Type B pancreatic cell (in vitro differentiated cells): ENCODE measurements around the gene HEPACAM. TPM values are rescaled to one million over a fixed set of nuclear protein-coding genes. Genes with fewer than 3 reads are reported as not detected.

Experiments used
- DNase-seq: peaks from one replicate; pipeline ENCODE4 v3.0.0; 2021; ENCODE audit warnings: mixed read lengths; ENCODE audit not compliant: unreplicated experiment; ENCODE audit errors: extremely low spot score
- H3K27ac Mint-ChIP-seq: 2 replicates; pipeline ENCODE4 v1.8.0; 2021; ENCODE audit warnings: mild to moderate bottlenecking, mixed read lengths
- H3K27me3 Mint-ChIP-seq: 2 replicates; pipeline ENCODE4 v1.8.0; 2021; ENCODE audit warnings: mixed read lengths
- H3K36me3 Mint-ChIP-seq: 2 replicates; pipeline ENCODE4 v1.8.0; 2021; ENCODE audit warnings: mixed read lengths
- H3K4me1 Mint-ChIP-seq: one replicate; pipeline ENCODE4 v1.8.0; 2021; ENCODE audit warnings: mixed read lengths; ENCODE audit not compliant: unreplicated experiment
- H3K4me3 Mint-ChIP-seq: 2 replicates; pipeline ENCODE4 v1.8.0; 2021; ENCODE audit warnings: mild to moderate bottlenecking, mixed read lengths
- H3K9me3 Mint-ChIP-seq: 2 replicates; pipeline ENCODE4 v1.8.0; 2021; ENCODE audit warnings: mixed read lengths
- CTCF ChIP-seq: fragments of 200-600 bp; sonication (generic); conservative IDR thresholded peaks from 2 replicates; pipeline ENCODE4 v1.5.0; 2021; ENCODE audit warnings: antibody characterized with exemption, mild to moderate bottlenecking
- total RNA-seq: library from RNA; stranded (reverse); gene quantifications from 2 replicates; pipeline ENCODE4 v1.2.1, GENCODE V29; 2021; ENCODE audit warnings: low replicate concordance

Gene HEPACAM
- total RNA-seq, 1 donor from 2014 or later: 0.43 TPM

- DNase-seq: no peak
- H3K27me3 Mint-ChIP-seq: peaks cover 48% of the 10 kb centered on the region
- H3K9me3 Mint-ChIP-seq: peaks cover 6% of the 10 kb centered on the region
- no peak for TF ChIP-seq CTCF
- no peaks in the 10 kb centered on the region for H3K36me3 Mint-ChIP-seq
- no peak overlapping the region for H3K27ac Mint-ChIP-seq
- H3K4me1 Mint-ChIP-seq: no peaks in the 10 kb centered on the region
- H3K4me3 Mint-ChIP-seq: no peak overlapping the region
These were observed 19.5 kb downstream of the HEPACAM start for GRCh38 chr11:124916370-124916710.

GRCh38 chr11:124915541-124916369, 20.1 kb downstream of the HEPACAM start:
- no peaks in the 10 kb centered on the region for H3K36me3 Mint-ChIP-seq
- H3K4me3 Mint-ChIP-seq: no peak overlapping the region
- H3K27ac Mint-ChIP-seq: no peak overlapping the region
- no peak for TF ChIP-seq CTCF
- DNase-seq: no peak
- no peaks in the 10 kb centered on the region for H3K4me1 Mint-ChIP-seq
- H3K27me3 Mint-ChIP-seq: peaks cover 46% of the 10 kb centered on the region
- H3K9me3 Mint-ChIP-seq: peaks cover 6% of the 10 kb centered on the region

- H3K4me1 Mint-ChIP-seq: peaks cover 8% of the 10 kb centered on the region
- no peak for DNase-seq
- no peak overlapping the region for H3K4me3 Mint-ChIP-seq
- peaks cover 63% of the 10 kb centered on the region for H3K27me3 Mint-ChIP-seq
- no peaks in the 10 kb centered on the region for H3K36me3 Mint-ChIP-seq
- H3K9me3 Mint-ChIP-seq: no peaks in the 10 kb centered on the region
- no peak for TF ChIP-seq CTCF
- no peak overlapping the region for H3K27ac Mint-ChIP-seq
These were observed 33.2 kb downstream of the HEPACAM start for GRCh38 chr11:124902616-124903015.

GRCh38 chr11:124900464-124900863, 35.4 kb downstream of the HEPACAM start:
- no peaks in the 10 kb centered on the region for H3K9me3 Mint-ChIP-seq
- peaks cover 13% of the 10 kb centered on the region for H3K4me1 Mint-ChIP-seq
- no peak for TF ChIP-seq CTCF
- H3K27me3 Mint-ChIP-seq: peaks cover 59% of the 10 kb centered on the region
- no peak overlapping the region for H3K4me3 Mint-ChIP-seq
- peak; percentile 44 for DNase-seq
- H3K27ac Mint-ChIP-seq: no peak overlapping the region
- no peaks in the 10 kb centered on the region for H3K36me3 Mint-ChIP-seq

GRCh38 chr11:124899383-124900145, 36.3 kb downstream of the HEPACAM start:
- Mint-ChIP-seq H3K36me3 (no peaks in the 10 kb centered on the region), H3K27ac (no peak overlapping the region), H3K4me3 (no peak overlapping the region), H3K9me3 (no peaks in the 10 kb centered on the region), H3K27me3 (peaks cover 58% of the 10 kb centered on the region), H3K4me1 (peaks cover 13% of the 10 kb centered on the region)
- DNase-seq: peak; percentile 53
- TF ChIP-seq CTCF: no peak
